Kidney tubule cell (primary cell): ENCODE data around the gene INSC.
A peak's percentile ranks its signal among the peaks of the same experiment; 100 is the strongest.

Experiments
- DNase-seq: peaks from one replicate; pipeline ENCODE4 v3.0.0-alpha.2; 2018; ENCODE audit warnings: low spot score

Gene INSC

GRCh38 chr11:15217416-15217815, 102.7 kb downstream of the INSC start:
- DNase-seq: no peak

- DNase-seq: no peak
Observed at GRCh38 chr11:15222777-15223176, 108.1 kb downstream of the INSC start.

- DNase-seq: peak; percentile 74
Observed at GRCh38 chr11:15223318-15223717, 108.6 kb downstream of the INSC start.

GRCh38 chr11:15224466-15224865, 109.7 kb downstream of the INSC start:
- DNase-seq: no peak

- DNase-seq: no peak
Observed at GRCh38 chr11:15227011-15227410, 112.3 kb downstream of the INSC start.

GRCh38 chr11:15228331-15228849, 113.7 kb downstream of the INSC start:
- no peak for DNase-seq

GRCh38 chr11:15229069-15229468, 114.3 kb downstream of the INSC start:
- no peak for DNase-seq

GRCh38 chr11:15232496-15232895, 117.8 kb downstream of the INSC start:
- peak; percentile 65 for DNase-seq

- no peak for DNase-seq
Observed at GRCh38 chr11:15233371-15234165, 118.8 kb downstream of the INSC start.

GRCh38 chr11:15234796-15235195, 120.1 kb downstream of the INSC start:
- DNase-seq: peak; percentile 32

- DNase-seq: no peak
Observed at GRCh38 chr11:15236559-15236958, 121.8 kb downstream of the INSC start.

- DNase-seq: no peak
Observed at GRCh38 chr11:15238856-15239255, 124.1 kb downstream of the INSC start.

- no peak for DNase-seq
Observed at GRCh38 chr11:15248749-15249148, 134.0 kb downstream of the INSC start.

GRCh38 chr11:15258433-15259165, 143.9 kb downstream of the INSC start:
- peak; percentile 86 for DNase-seq

- no peak for DNase-seq
Observed at GRCh38 chr11:15266999-15267398, 152.3 kb downstream of the INSC start.

- no peak for DNase-seq
Observed at GRCh38 chr11:15268598-15268997, 153.9 kb downstream of the INSC start.

- no peak for DNase-seq
Observed at GRCh38 chr11:15275141-15275540, 160.4 kb downstream of the INSC start.

- no peak for DNase-seq
Observed at GRCh38 chr11:15276621-15277020, 161.9 kb downstream of the INSC start.

- DNase-seq: peak; percentile 12
Observed at GRCh38 chr11:15278128-15278527, 163.4 kb downstream of the INSC start.

- DNase-seq: no peak
Observed at GRCh38 chr11:15280393-15280792, 165.7 kb downstream of the INSC start.

- no peak for DNase-seq
Observed at GRCh38 chr11:15282754-15283153, 168.0 kb downstream of the INSC start.

GRCh38 chr11:15286465-15286864, 171.7 kb downstream of the INSC start:
- no peak for DNase-seq

GRCh38 chr11:15288863-15289262, 174.1 kb downstream of the INSC start:
- no peak for DNase-seq
